T-helper 2 cell treated with Interferon-gamma antibody and Interleukin-4, amounts not matched to agents 5 μg/mL and 100 μg/mL, for 36 hours (primary cell): ENCODE results near the gene EIF3A.
A peak's percentile ranks its signal among the peaks of the same experiment; 100 is the strongest.

Source experiments
- DNase-seq: peaks from one replicate; pipeline ENCODE4 v3.0.0; 2021; ENCODE audit warnings: low spot score
- H3K27ac Mint-ChIP-seq: one replicate; pipeline ENCODE4 v1.8.0; 2021; ENCODE audit warnings: mild to moderate bottlenecking, mixed read lengths
- H3K27me3 Mint-ChIP-seq: one replicate; pipeline ENCODE4 v1.8.0; 2021; ENCODE audit warnings: low read depth, mixed read lengths
- H3K36me3 Mint-ChIP-seq: one replicate; pipeline ENCODE4 v1.8.0; 2021; ENCODE audit warnings: low read depth, mixed read lengths
- H3K4me1 Mint-ChIP-seq: one replicate; pipeline ENCODE4 v1.8.0; 2021; ENCODE audit warnings: low read depth, mixed read lengths
- H3K4me3 Mint-ChIP-seq: one replicate; pipeline ENCODE4 v1.8.0; 2022; ENCODE audit warnings: mild to moderate bottlenecking, moderate library complexity, mixed read lengths
- H3K9me3 Mint-ChIP-seq: one replicate; pipeline ENCODE4 v1.8.0; 2021; ENCODE audit warnings: mixed read lengths

Gene EIF3A

DNA sequence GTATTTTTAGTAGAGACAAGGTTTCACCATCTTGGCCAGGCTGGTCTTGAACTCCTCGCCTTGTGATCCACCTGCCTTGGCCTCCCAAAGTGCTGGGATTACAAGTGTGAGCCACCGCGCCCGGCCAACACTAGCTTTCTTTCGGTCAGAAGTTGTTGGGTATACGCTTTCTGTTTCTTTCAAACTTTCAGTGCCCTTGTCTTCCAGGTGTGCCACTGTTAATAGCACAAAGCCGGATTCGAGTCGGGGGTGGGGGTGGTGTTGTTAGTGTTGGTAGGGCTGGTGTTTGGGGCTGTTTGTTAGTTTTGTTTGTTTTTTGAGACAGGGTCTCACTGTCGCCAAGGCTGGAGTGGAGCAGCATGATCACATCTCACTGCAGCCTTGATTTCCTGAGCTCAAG, 84.9 kb downstream of the EIF3A start:
- no peak overlapping the region for H3K4me3 Mint-ChIP-seq
- no peak for DNase-seq
- no peaks in the 10 kb centered on the region for H3K36me3 Mint-ChIP-seq
- H3K27ac Mint-ChIP-seq: no peak overlapping the region
- no peaks in the 10 kb centered on the region for H3K4me1 Mint-ChIP-seq
- H3K9me3 Mint-ChIP-seq: no peaks in the 10 kb centered on the region
- peaks cover 63% of the 10 kb centered on the region for H3K27me3 Mint-ChIP-seq

- H3K4me3 Mint-ChIP-seq: no peak overlapping the region
- H3K4me1 Mint-ChIP-seq: no peaks in the 10 kb centered on the region
Measured at GRCh38 chr10:118994321-118994720, 86.3 kb downstream of the EIF3A start.

DNA sequence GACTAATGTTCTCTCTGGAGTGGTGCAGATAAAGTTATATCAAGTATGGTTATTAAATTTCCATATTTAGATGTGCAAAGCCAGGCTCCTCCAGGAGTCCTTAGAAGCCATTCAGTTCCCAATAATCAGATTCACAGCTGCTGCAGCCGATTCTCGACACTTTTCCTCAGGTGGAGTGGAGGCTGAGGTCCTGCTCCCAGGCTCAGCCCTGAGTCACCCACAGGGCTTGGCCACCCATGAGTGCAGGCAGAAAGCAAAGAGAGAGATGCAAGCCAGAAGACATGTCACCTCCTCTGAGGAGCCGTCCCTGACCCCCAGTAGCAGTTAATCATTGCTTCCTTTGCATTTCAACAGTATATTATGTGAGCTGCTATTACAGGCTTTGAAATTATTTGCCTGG, 87.4 kb downstream of the EIF3A start:
- Mint-ChIP-seq H3K4me3 (no peak overlapping the region), H3K27ac (no peak overlapping the region), H3K9me3 (peaks cover 3% of the 10 kb centered on the region), H3K4me1 (no peaks in the 10 kb centered on the region), H3K27me3 (peaks cover 63% of the 10 kb centered on the region), H3K36me3 (no peaks in the 10 kb centered on the region)
- no peak for DNase-seq

More at GRCh38 chr10:118994321-118994720, 86.3 kb downstream of the EIF3A start:
- no peak for DNase-seq
- Mint-ChIP-seq H3K27ac (no peak overlapping the region), H3K27me3 (peaks cover 65% of the 10 kb centered on the region), H3K9me3 (peaks cover 3% of the 10 kb centered on the region), H3K36me3 (no peaks in the 10 kb centered on the region)

DNA sequence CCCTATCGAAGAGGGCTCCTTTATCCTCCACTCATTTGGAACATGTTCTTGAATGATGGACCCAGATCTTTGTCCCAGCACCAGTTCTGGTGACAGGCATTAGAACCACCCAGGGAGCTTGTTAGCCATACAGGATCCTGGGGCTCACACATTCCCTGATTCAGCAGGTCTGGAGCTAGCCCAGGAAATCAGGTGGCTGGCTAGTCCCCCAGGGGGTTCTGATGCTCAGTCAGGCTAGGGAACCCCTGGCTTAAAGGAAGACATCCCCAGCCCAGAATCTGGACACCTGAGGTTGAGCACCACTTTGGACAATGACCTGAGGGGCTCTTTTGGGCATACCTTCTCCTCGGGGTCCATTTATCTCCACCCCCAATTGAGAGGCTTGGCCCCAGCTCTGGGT, 88.1 kb downstream of the EIF3A start:
- Mint-ChIP-seq H3K36me3 (no peaks in the 10 kb centered on the region), H3K4me3 (no peak overlapping the region), H3K4me1 (peaks cover 4% of the 10 kb centered on the region), H3K27ac (no peak overlapping the region), H3K27me3 (peaks cover 55% of the 10 kb centered on the region), H3K9me3 (peaks cover 3% of the 10 kb centered on the region)
- DNase-seq: no peak

GRCh38 chr10:118990326-118990725, 90.3 kb downstream of the EIF3A start:
- Mint-ChIP-seq H3K36me3 (peaks cover 3% of the 10 kb centered on the region), H3K4me1 (peaks cover 12% of the 10 kb centered on the region), H3K27ac (no peak overlapping the region), H3K27me3 (peaks cover 47% of the 10 kb centered on the region), H3K4me3 (no peak overlapping the region), H3K9me3 (peaks cover 11% of the 10 kb centered on the region)
- no peak for DNase-seq

DNA sequence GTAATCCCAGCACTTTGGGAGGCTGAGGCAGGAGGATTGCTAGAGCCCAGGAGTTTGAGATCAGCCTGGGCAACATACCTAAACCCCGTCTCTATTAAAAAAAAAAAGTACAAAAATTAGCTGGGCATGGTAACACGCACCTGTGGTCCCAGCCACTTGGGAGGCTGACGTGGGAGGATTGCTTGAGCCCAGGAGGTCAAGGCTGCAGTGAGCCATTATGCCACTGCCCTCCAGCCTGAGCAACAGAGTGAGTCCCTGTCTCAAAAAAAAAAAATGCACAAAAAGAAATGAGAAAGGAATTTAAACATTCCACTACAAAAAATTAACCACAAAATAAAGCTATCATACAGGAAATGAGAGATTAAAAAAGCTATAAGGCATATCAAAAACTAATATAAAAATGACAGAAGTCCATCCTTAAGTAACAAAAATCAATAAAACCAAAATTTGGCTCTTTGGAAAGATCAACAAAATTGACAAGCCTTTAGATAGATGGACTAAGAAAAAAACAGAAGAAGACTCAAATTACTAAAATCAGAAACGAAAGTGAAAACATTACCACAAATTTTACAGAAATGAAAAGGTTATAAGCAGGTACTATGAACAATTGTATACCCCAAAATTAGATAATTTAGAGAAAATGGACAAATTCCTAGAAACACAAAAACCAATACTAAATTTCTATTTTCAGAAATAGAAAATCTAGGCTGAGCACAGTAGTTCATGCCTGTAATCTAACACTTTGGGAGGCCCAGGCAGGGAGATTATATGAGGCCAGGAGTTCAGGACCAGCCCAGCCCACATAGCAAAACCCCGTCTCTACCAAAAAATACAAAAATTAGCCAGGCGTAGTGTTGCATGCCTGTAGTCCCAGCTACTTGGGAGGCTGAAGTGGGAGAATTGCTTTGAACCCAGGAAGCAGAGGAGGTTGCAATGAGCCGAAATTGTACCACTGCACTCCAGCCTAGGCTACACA, 93.5 kb downstream of the EIF3A start:
- DNase-seq: no peak
- peaks cover 5% of the 10 kb centered on the region for H3K36me3 Mint-ChIP-seq
- peaks cover 23% of the 10 kb centered on the region for H3K9me3 Mint-ChIP-seq
- peaks cover 41% of the 10 kb centered on the region for H3K27me3 Mint-ChIP-seq
- peaks cover 12% of the 10 kb centered on the region for H3K4me1 Mint-ChIP-seq
- H3K27ac Mint-ChIP-seq: no peak overlapping the region
- H3K4me3 Mint-ChIP-seq: peak overlapping the region; percentile 37

GRCh38 chr10:118985576-118985975, 95.0 kb downstream of the EIF3A start:
- Mint-ChIP-seq H3K4me1 (peaks cover 12% of the 10 kb centered on the region), H3K27me3 (peaks cover 31% of the 10 kb centered on the region), H3K27ac (no peak overlapping the region), H3K36me3 (peaks cover 5% of the 10 kb centered on the region), H3K9me3 (peaks cover 23% of the 10 kb centered on the region), H3K4me3 (no peak overlapping the region)
- DNase-seq: no peak
